CD14-positive monocyte (primary cell): Measurements from ENCODE around the gene NQO1. TPM values are rescaled to one million over a fixed set of nuclear protein-coding genes. Genes with fewer than 3 reads are reported as not detected.

Experiments used
- DNase-seq, 3 donors: peaks; one replicate each; pipeline ENCODE4 v3.0.0-alpha.2; 2011 to 2022
- H2AFZ ChIP-seq: 2 replicates; pipeline ENCODE4 v1.6.0; 2012; ENCODE audit warnings: mild to moderate bottlenecking, low read depth, low read length, inconsistent platforms; ENCODE audit not compliant: insufficient read depth, poor library complexity, severe bottlenecking
- H3K27ac ChIP-seq, 2 donors: 1 replicate in 1 of 2; 2 replicates in 1 of 2; pipeline ENCODE4 v1.5.1; 2012 to 2013; ENCODE audit warnings: low read length in 2 of 2, control low read depth in 1 of 2, inconsistent platforms in 1 of 2, low read depth in 1 of 2, mild to moderate bottlenecking in 1 of 2
- H3K27me3 ChIP-seq, 2 donors: one replicate each; pipeline versions ENCODE4 v1.6.0 to v1.6.1; 2011 to 2013; ENCODE audit warnings: low read length in 2 of 2; ENCODE audit not compliant: control insufficient read depth in 2 of 2, insufficient read depth in 2 of 2
- H3K36me3 ChIP-seq, 2 donors: replicated peaks in 1 of 2; 1 replicate in 1 of 2; 2 replicates in 1 of 2; pipeline versions ENCODE4 v1.5.1 to v1.6.1; 2012 to 2013; ENCODE audit warnings: low read length in 2 of 2, control low read depth in 1 of 2, inconsistent platforms in 1 of 2, mild to moderate bottlenecking in 1 of 2; ENCODE audit not compliant: insufficient read depth in 2 of 2, control insufficient read depth in 1 of 2
- H3K4me1 ChIP-seq, 2 donors: 1 replicate in 1 of 2; 2 replicates in 1 of 2; pipeline versions ENCODE4 v1.5.1 to v1.6.1; 2012 to 2013; ENCODE audit warnings: low read length in 2 of 2, control low read depth in 1 of 2, inconsistent platforms in 1 of 2, mild to moderate bottlenecking in 1 of 2, moderate library complexity in 1 of 2; ENCODE audit not compliant: insufficient read depth in 2 of 2, control insufficient read depth in 1 of 2
- H3K4me2 ChIP-seq: replicated peaks from 2 replicates; pipeline ENCODE3; 2012; ENCODE audit warnings: low read length, moderate library complexity, mild to moderate bottlenecking; ENCODE audit not compliant: poor library complexity, severe bottlenecking; ENCODE audit errors: extremely low read depth
- H3K4me3 ChIP-seq, 3 experiments: fragments of 200-600 bp in 1 of 3; sonication (generic) in 1 of 3; replicated peaks in 1 of 3; 1 replicate in 2 of 3; 2 replicates in 1 of 3; pipeline ENCODE4 v1.5.1; 2011 to 2013; ENCODE audit warnings: low read length in 3 of 3, mild to moderate bottlenecking in 3 of 3, control low read depth in 2 of 3, low read depth in 2 of 3, inconsistent platforms in 1 of 3, moderate library complexity in 1 of 3
- H3K79me2 ChIP-seq: 2 replicates; pipeline ENCODE4 v1.6.0; 2012; ENCODE audit warnings: mild to moderate bottlenecking, control low read depth, inconsistent platforms, low read length, moderate library complexity; ENCODE audit not compliant: insufficient read depth
- H3K9ac ChIP-seq: 2 replicates; pipeline ENCODE4 v1.6.0; 2017; ENCODE audit warnings: low read length, mild to moderate bottlenecking; ENCODE audit not compliant: insufficient read depth, poor library complexity, severe bottlenecking
- H3K9me3 ChIP-seq, 2 donors: replicated peaks in 1 of 2; 1 replicate in 1 of 2; 2 replicates in 1 of 2; pipeline versions ENCODE4 v1.5.1 to v1.6.1; 2012 to 2013; ENCODE audit warnings: low read length in 2 of 2, control low read depth in 1 of 2; ENCODE audit not compliant: control insufficient read depth in 1 of 2, insufficient read depth in 1 of 2
- H4K20me1 ChIP-seq: 2 replicates; pipeline ENCODE4 v1.6.0; 2012; ENCODE audit warnings: mild to moderate bottlenecking, low read length, control low read depth, moderate library complexity; ENCODE audit not compliant: insufficient read depth
- H3K27ac Mint-ChIP-seq, 7 donors: one replicate each; pipeline ENCODE4 v1.8.0; 2020; ENCODE audit warnings: mild to moderate bottlenecking in 7 of 7, mixed read lengths in 7 of 7, moderate library complexity in 6 of 7, inconsistent platforms in 2 of 7
- H3K27me3 Mint-ChIP-seq, 3 donors: one replicate each; pipeline ENCODE4 v1.8.0; 2021 to 2022; ENCODE audit warnings: low read depth in 3 of 3, mild to moderate bottlenecking in 3 of 3, mixed read lengths in 3 of 3, moderate library complexity in 3 of 3, inconsistent platforms in 1 of 3
- H3K36me3 Mint-ChIP-seq, 2 donors: one replicate each; pipeline ENCODE4 v1.8.0; 2020; ENCODE audit warnings: mixed read lengths in 2 of 2, inconsistent platforms in 1 of 2, mild to moderate bottlenecking in 1 of 2
- H3K4me1 Mint-ChIP-seq: one replicate; pipeline ENCODE4 v1.8.0; 2020; ENCODE audit warnings: mild to moderate bottlenecking, mixed read lengths
- H3K4me3 Mint-ChIP-seq, 2 donors: one replicate each; pipeline ENCODE4 v1.8.0; 2020; ENCODE audit warnings: mild to moderate bottlenecking in 2 of 2, mixed read lengths in 2 of 2, moderate library complexity in 1 of 2
- H3K9me3 Mint-ChIP-seq, 7 donors: one replicate each; pipeline ENCODE4 v1.8.0; 2020 to 2022; ENCODE audit warnings: mixed read lengths in 7 of 7, mild to moderate bottlenecking in 6 of 7, moderate library complexity in 6 of 7, inconsistent platforms in 2 of 7
- CTCF ChIP-seq: fragments of 200-600 bp; IDR thresholded peaks from one replicate; pipeline ENCODE4 v1.8.0; 2022; ENCODE audit warnings: antibody characterized with exemption, mild to moderate bottlenecking
- WGBS: methylation state at CpG from one replicate; pipeline ENCODE4 v1.1.5; 2013; ENCODE audit warnings: missing lambda C conversion rate; ENCODE audit not compliant: insufficient coverage; 5-methylcytosine and 5-hydroxymethylcytosine counted together
- intact Hi-C, 2 donors: fragments of 100-400 bp; cut with micrococcal nuclease; formaldehyde crosslinking; loops; one replicate each; pipeline versions ENCODE4 v1.15.0 to v1.15.1; 2023
- polyA plus RNA-seq, 3 donors: library from polyadenylated mRNA; depleted of rRNA in 1 of 3; unstranded in 2 of 3; stranded (reverse) in 1 of 3; fragments of 300-500 nt in 2 of 3; fragments of >200 nt in 1 of 3; fragmentation: Illumina TruSeq in 2 of 3; gene quantifications; 1 replicate in 2 of 3; 2 replicates in 1 of 3; pipeline ENCODE4 v1.2.3, GENCODE V29; 2012 to 2021

NQO1 gene
- polyA plus RNA-seq, 3 donors = 0.51 to 3.9 (median 3.0) TPM

DNA sequence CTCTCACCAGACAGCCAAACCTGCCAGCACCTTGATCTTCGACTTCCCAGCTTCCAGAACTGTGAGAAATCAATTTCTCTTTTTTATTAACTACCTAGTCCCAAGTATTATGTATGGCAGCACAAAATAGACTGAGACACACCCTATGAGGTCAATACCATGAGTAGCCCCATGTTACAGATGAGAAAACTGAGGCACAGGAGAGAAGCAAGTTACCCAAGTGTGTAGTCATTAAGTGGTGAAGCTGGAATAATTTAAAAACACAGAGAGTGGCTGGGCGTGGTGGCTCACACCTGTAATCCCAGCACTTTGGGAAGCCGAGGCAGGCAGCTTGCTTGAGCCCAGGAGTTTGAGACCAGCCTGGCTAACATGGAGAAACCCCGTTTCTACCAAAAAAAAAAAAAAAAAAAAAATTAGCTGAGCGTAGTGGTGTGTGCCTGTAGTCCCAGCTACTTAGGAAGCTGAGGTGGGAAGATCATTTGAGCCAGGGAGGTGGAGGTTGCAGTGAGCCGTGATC lies 4.9 kb downstream of the NQO1 start:
- Histone ChIP-seq H4K20me1 (no peaks in the 10 kb centered on the region), H3K36me3 (no peaks in the 10 kb centered on the region), H3K27ac (no peak overlapping the region), H3K9ac (no peak overlapping the region), H3K4me2 (no peak overlapping the region), H2AFZ (no peak overlapping the region), H3K4me3 (no peak overlapping the region), H3K79me2 (no peaks in the 10 kb centered on the region), H3K27me3 (no peaks in the 10 kb centered on the region), H3K4me1 (peaks cover 12 to 19% of the 10 kb centered on the region in 2 donors), H3K9me3 (no peaks in the 10 kb centered on the region)
- H3K4me3 Mint-ChIP-seq = peak overlapping the region in 1 of 2 donors; percentile 35
- no peaks in the 10 kb centered on the region for H3K9me3 Mint-ChIP-seq
- peaks cover 21% of the 10 kb centered on the region for H3K4me1 Mint-ChIP-seq
- WGBS = 100% methylated on average over 1 of the region's 6 CpGs
- peaks cover 0 to 2% (median 0%) of the 10 kb centered on the region in 3 donors for H3K27me3 Mint-ChIP-seq
- H3K27ac Mint-ChIP-seq = no peak overlapping the region
- DNase-seq = no peak
- H3K36me3 Mint-ChIP-seq = no peaks in the 10 kb centered on the region
- intact Hi-C loops = no loop called here
- no peak for TF ChIP-seq CTCF

- Mint-ChIP-seq H3K27me3 (peaks cover 0 to 2% (median 0%) of the 10 kb centered on the region in 3 donors), H3K36me3 (no peaks in the 10 kb centered on the region), H3K4me1 (peaks cover 15% of the 10 kb centered on the region), H3K9me3 (no peaks in the 10 kb centered on the region), H3K27ac (no peak overlapping the region), H3K4me3 (peak overlapping the region in 1 of 2 donors; percentile 35)
- H3K4me3 ChIP-seq = no peak overlapping the region
- H3K27me3 ChIP-seq = no peaks in the 10 kb centered on the region
- no peak for TF ChIP-seq CTCF
- intact Hi-C loops = no loop called here
- H3K27ac ChIP-seq = no peak overlapping the region
- H3K9ac ChIP-seq = no peak overlapping the region
- H3K4me2 ChIP-seq = no peak overlapping the region
- no peaks in the 10 kb centered on the region for H3K9me3 ChIP-seq
- DNase-seq = no peak
- H3K79me2 ChIP-seq = no peaks in the 10 kb centered on the region
- H4K20me1 ChIP-seq = no peaks in the 10 kb centered on the region
- H3K4me1 ChIP-seq = peaks cover 10 to 13% of the 10 kb centered on the region in 2 donors
- H2AFZ ChIP-seq = no peak overlapping the region
- H3K36me3 ChIP-seq = no peaks in the 10 kb centered on the region
- WGBS = 95% methylated on average over 4 of the region's 10 CpGs
These were observed 5.4 kb downstream of the NQO1 start for GRCh38 chr16:69720822-69721430.
